GM19043 (cell line): Measurements from ENCODE around the gene MLN.

Source experiments
- ATAC-seq: cut with Tn5 transposase; IDR thresholded peaks from one replicate; pipeline ENCODE4 v1.9.1; 2021; ENCODE audit warnings: low read depth; ENCODE audit not compliant: unreplicated experiment

The MLN gene

GRCh38 chr6:33803571-33804053, at the start of gene MLN:
MLN (minus strand) TSS chr6:33804003; CDS start chr6:33801163, 2,840 bp downstream.
- no peak for ATAC-seq

- ATAC-seq, result no peak
Measured at GRCh38 chr6:33853026-33853425, 49.2 kb upstream of the MLN start.

GRCh38 chr6:33851959-33852358, 48.2 kb upstream of the MLN start:
- ATAC-seq, result no peak

- ATAC-seq, result no peak
Measured at GRCh38 chr6:33850869-33851541, 47.2 kb upstream of the MLN start.

GRCh38 chr6:33850296-33850695, 46.5 kb upstream of the MLN start:
- no peak for ATAC-seq

- ATAC-seq, result no peak
Measured at GRCh38 chr6:33849500-33850075, 45.8 kb upstream of the MLN start.

GRCh38 chr6:33848484-33848883, 44.7 kb upstream of the MLN start:
- no peak for ATAC-seq

GRCh38 chr6:33847867-33848266, 44.1 kb upstream of the MLN start:
- ATAC-seq, result no peak

GRCh38 chr6:33847078-33847477, 43.3 kb upstream of the MLN start:
- ATAC-seq, result no peak

- no peak for ATAC-seq
Measured at GRCh38 chr6:33846226-33846625, 42.4 kb upstream of the MLN start.

- ATAC-seq, result no peak
Measured at GRCh38 chr6:33845031-33845745, 41.4 kb upstream of the MLN start.

- no peak for ATAC-seq
Measured at GRCh38 chr6:33843131-33844121, 39.6 kb upstream of the MLN start.

- ATAC-seq, result no peak
Measured at GRCh38 chr6:33841868-33842267, 38.1 kb upstream of the MLN start.

- no peak for ATAC-seq
Measured at GRCh38 chr6:33841070-33841469, 37.3 kb upstream of the MLN start.

- peak; percentile 77 for ATAC-seq
Measured at GRCh38 chr6:33840048-33840926, 36.5 kb upstream of the MLN start.

- no peak for ATAC-seq
Measured at GRCh38 chr6:33839399-33840047, 35.7 kb upstream of the MLN start.

GRCh38 chr6:33838983-33839382, 35.2 kb upstream of the MLN start:
- no peak for ATAC-seq

- no peak for ATAC-seq
Measured at GRCh38 chr6:33837971-33838665, 34.3 kb upstream of the MLN start.
